Colonic mucosa (tissue), 4 donors: ENCODE results near the gene ATXN7L1. TPM values are rescaled to one million over a fixed set of nuclear protein-coding genes. Genes with fewer than 3 reads are reported as not detected.
A peak's percentile ranks its signal among the peaks of the same experiment; 100 is the strongest.

ENCODE experiments used
- DNase-seq: peaks from one replicate; pipeline ENCODE4 v3.0.0-alpha.2; 2020
- H3K27ac ChIP-seq: fragments of 200-600 bp; one replicate; pipeline ENCODE4 v1.8.0; 2021
- H3K27me3 ChIP-seq: fragments of 200-600 bp; one replicate; pipeline ENCODE4 v1.8.0; 2021
- H3K36me3 ChIP-seq: fragments of 200-600 bp; one replicate; pipeline ENCODE4 v1.8.0; 2021
- H3K4me1 ChIP-seq: fragments of 200-600 bp; one replicate; pipeline ENCODE4 v1.8.0; 2021; ENCODE audit warnings: mild to moderate bottlenecking
- H3K4me3 ChIP-seq: fragments of 200-600 bp; one replicate; pipeline ENCODE4 v1.8.0; 2021
- H3K9ac ChIP-seq, 2 donors: one replicate each; pipeline ENCODE4 v1.7.0; 2013; ENCODE audit warnings: control low read depth in 2 of 2, low read depth in 2 of 2, low read length in 2 of 2
- H3K9me3 ChIP-seq: fragments of 200-600 bp; one replicate; pipeline ENCODE4 v1.8.0; 2021
- intact Hi-C: fragments of 100-400 bp; cut with DNase I; formaldehyde crosslinking; loops from one replicate; pipeline ENCODE4 v1.14.1; 2022
- total RNA-seq, 2 donors: library from RNA; stranded (reverse); fragmentation: NEBNext Ultra II Directional in 1 of 2; extraction: Animal tissue kit (Norgen Biotek cat#: 25700) in 1 of 2; gene quantifications; one replicate each; pipeline ENCODE4 v1.2.1, GENCODE V29; 2021
- TF ChIP-seq, protein P1 (sequence below): fragments of 200-600 bp; IDR thresholded peaks from one replicate; pipeline ENCODE4 v1.8.0; 2022; ENCODE audit warnings: antibody characterized with exemption, mild to moderate bottlenecking
- donor health status: healthy.
- donor health status: DM: no; HTN: no; CAD: no.
- donor health status: DM: no; HTN: no; CAD: no.

The ATXN7L1 gene
- total RNA-seq, 2 donors from 2014 or later, result 13.0 to 15.1 TPM

- Histone ChIP-seq H3K4me3 (no peak overlapping the region), H3K9ac (no peak overlapping the region), H3K9me3 (no peaks in the 10 kb centered on the region), H3K4me1 (peaks cover 4% of the 10 kb centered on the region), H3K27me3 (no peaks in the 10 kb centered on the region), H3K27ac (no peak overlapping the region), H3K36me3 (no peaks in the 10 kb centered on the region)
- intact Hi-C loops, result loop anchor here (5.0 to 10.0 kb wide), 3 partner anchors 112 to 504 kb away; no protein-coding TSS in a partner anchor
- no peak for DNase-seq
- TF ChIP-seq, protein P1, sequence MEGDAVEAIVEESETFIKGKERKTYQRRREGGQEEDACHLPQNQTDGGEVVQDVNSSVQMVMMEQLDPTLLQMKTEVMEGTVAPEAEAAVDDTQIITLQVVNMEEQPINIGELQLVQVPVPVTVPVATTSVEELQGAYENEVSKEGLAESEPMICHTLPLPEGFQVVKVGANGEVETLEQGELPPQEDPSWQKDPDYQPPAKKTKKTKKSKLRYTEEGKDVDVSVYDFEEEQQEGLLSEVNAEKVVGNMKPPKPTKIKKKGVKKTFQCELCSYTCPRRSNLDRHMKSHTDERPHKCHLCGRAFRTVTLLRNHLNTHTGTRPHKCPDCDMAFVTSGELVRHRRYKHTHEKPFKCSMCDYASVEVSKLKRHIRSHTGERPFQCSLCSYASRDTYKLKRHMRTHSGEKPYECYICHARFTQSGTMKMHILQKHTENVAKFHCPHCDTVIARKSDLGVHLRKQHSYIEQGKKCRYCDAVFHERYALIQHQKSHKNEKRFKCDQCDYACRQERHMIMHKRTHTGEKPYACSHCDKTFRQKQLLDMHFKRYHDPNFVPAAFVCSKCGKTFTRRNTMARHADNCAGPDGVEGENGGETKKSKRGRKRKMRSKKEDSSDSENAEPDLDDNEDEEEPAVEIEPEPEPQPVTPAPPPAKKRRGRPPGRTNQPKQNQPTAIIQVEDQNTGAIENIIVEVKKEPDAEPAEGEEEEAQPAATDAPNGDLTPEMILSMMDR, result no peak
Observed at GRCh38 chr7:105650382-105650970, 225.9 kb downstream of the ATXN7L1 start.

DNA sequence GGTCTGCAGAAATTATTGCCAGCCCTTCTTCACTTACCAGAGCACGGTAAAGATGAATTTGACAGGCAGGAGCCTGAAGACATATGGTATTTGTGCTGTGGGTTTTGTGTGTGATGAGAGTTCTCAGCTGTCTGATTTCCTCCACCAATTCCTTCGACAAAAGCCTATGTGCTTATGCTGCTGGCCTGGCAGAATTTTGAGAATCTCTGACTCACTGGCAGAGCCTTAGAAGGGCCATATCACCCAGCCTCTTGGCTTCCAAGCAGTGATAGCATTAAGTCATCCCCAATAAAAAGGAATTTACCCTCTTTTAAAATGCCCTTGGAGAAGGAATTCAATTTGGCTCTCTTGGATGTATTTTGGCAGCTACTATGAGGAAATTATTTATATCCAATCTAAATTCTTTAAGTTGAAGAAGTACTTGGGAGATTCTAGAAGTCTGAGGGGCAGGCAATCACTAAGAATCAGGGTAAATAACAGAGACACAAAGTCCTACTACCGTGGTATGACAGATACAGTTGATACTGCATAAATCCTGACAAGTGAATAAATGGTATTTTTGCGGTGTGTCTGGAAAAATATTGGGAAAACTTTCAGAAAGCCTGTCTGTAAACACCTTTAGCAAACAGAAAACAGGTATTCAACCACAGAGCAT, 226.5 kb downstream of the ATXN7L1 start:
- Histone ChIP-seq H3K36me3 (no peaks in the 10 kb centered on the region), H3K4me3 (no peak overlapping the region)
- intact Hi-C loops, result loop anchor here (5.0 to 10.0 kb wide), 3 partner anchors 112 to 505 kb away; no protein-coding TSS in a partner anchor

GRCh38 chr7:105648561-105649401, 227.6 kb downstream of the ATXN7L1 start:
- DNase-seq, result peak; percentile 57
- no peaks in the 10 kb centered on the region for H3K27me3 ChIP-seq
- H3K36me3 ChIP-seq, result no peaks in the 10 kb centered on the region
- no peak overlapping the region for H3K27ac ChIP-seq
- H3K4me1 ChIP-seq, result peaks cover 4% of the 10 kb centered on the region
- H3K9me3 ChIP-seq, result no peaks in the 10 kb centered on the region
- intact Hi-C loops, result no loop called here
- TF ChIP-seq, protein P1, result no peak
- no peak overlapping the region for H3K4me3 ChIP-seq
- no peak overlapping the region for H3K9ac ChIP-seq

More for the DNA sequence above, 226.5 kb downstream of the ATXN7L1 start:
- Histone ChIP-seq H3K27me3 (no peaks in the 10 kb centered on the region), H3K9ac (no peak overlapping the region), H3K27ac (no peak overlapping the region), H3K4me1 (peaks cover 4% of the 10 kb centered on the region), H3K9me3 (no peaks in the 10 kb centered on the region)
- TF ChIP-seq, protein P1, result no peak
- no peak for DNase-seq

- Histone ChIP-seq H3K9ac (no peak overlapping the region), H3K4me3 (no peak overlapping the region), H3K9me3 (no peaks in the 10 kb centered on the region), H3K4me1 (peaks cover 4% of the 10 kb centered on the region), H3K36me3 (no peaks in the 10 kb centered on the region), H3K27ac (no peak overlapping the region), H3K27me3 (no peaks in the 10 kb centered on the region)
- no peak for DNase-seq
- intact Hi-C loops, result no loop called here
- TF ChIP-seq, protein P1, result no peak
Observed at GRCh38 chr7:105647591-105647990, 228.8 kb downstream of the ATXN7L1 start.

DNA sequence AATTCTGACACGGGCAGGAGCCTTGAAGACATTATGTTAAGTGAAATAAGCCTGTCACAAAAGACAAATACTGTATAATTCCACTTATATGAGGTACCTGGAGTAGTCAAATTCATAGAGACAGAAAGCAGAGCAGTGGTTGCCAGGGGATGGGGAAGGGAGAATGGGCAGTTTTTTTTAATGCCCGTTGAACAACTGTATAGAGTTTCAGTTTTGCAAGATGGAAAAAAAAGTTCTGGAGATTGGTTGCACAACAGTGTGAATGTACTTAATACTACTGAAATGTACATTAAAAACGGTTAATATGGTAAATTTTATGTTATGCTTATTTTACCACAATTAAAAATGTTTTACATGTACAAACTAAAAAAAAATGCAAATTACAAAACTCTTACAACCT, 231.5 kb downstream of the ATXN7L1 start:
- no peak for DNase-seq
- H3K4me3 ChIP-seq, result no peak overlapping the region
- H3K27me3 ChIP-seq, result no peaks in the 10 kb centered on the region
- no peaks in the 10 kb centered on the region for H3K9me3 ChIP-seq
- TF ChIP-seq, protein P1, result no peak
- peaks cover 4% of the 10 kb centered on the region for H3K4me1 ChIP-seq
- intact Hi-C loops, result no loop called here
- H3K9ac ChIP-seq, result no peak overlapping the region
- H3K36me3 ChIP-seq, result no peaks in the 10 kb centered on the region
- H3K27ac ChIP-seq, result no peak overlapping the region
